GM18519 (cell line): Measurements from ENCODE around the gene BMI1.
"Not testable (repeated sequence)": the region's sequence is repeated elsewhere in the genome, so short reads cannot be mapped to it uniquely, and the experiment has no call there.

Source experiments
- ATAC-seq: cut with Tn5 transposase; IDR thresholded peaks from one replicate; pipeline ENCODE4 v1.9.1; 2021; ENCODE audit warnings: mild to moderate bottlenecking, moderate library complexity; ENCODE audit not compliant: unreplicated experiment, low FRiP score

BMI1 gene

DNA sequence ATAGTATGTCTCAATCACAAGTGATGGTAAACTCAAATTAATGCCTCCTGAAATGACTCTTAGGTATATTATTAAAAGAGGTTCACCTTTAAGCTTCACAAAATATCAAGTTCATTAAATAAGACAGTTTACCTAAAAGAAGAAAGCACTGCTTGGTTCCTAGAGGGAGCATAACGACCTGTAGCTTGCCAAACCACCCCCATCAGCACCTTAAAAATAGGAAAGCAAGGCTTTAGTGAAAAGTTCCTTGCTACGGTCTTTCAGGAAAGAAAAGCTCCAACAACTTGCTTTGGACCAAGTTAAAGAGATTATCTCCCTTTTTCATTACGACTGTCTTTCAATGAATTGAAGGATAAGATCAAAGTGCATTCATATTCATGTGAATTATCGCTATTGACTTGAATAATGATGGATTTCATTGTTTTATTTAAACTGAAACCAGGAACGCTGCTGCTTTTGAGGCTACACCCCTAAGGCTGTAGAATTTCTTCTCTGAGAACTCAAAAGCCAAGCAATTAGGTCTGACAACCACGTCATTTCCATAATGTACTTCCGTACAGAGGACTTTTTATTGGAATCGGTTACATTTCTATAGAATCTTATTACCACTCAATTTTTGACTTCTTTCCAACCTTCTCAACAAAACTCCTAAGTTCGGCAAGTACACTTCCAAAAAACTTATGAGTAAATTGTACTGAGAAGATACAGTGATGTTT is 17.4 kb downstream of the BMI1 start:
- no peak for ATAC-seq

GRCh38 chr10:22338931-22339330 is 18.0 kb downstream of the BMI1 start:
- no peak for ATAC-seq

- no peak for ATAC-seq
Measured at GRCh38 chr10:22339761-22340328, 18.9 kb downstream of the BMI1 start.

- no peak for ATAC-seq
Measured at GRCh38 chr10:22340329-22341189, 19.7 kb downstream of the BMI1 start.

DNA sequence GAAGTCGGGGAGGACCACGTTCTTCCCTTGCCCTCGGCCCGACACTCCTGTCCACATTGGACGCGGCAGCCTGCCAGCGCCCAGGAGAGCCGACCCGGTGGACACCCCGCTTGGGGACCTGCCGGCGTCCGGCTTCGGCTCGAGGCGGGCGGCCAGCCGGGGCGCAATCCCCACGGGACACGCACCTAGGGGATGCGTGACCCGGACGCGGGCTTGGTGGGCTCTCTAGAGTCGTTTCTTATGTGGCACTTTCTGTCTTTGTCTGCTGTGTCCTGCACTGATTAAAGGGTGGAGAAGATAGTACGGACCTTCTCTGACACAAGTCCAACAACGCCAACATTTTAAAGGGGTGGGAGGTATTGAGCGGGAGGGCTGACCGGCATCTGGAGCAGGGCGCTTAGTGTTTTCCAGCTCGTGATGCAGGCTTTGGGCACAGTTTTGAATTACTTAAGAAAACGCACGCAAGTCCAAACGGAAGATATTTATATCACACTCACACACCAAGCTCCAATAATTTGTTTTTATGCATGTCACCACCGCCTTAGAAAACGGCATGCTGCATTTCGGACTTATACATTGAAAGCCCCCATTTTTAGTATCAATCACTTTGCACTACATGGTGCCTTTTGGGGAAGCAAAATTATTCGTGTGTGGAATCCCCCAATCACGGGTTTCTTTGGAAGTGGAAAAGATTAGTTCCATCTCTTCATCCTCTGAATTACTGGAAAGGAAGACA is 20.5 kb downstream of the BMI1 start:
- no peak for ATAC-seq

GRCh38 chr10:22341926-22342196 is 21.0 kb downstream of the BMI1 start:
- ATAC-seq, result no peak

- ATAC-seq, result no peak
Measured at GRCh38 chr10:22342421-22342820, 21.5 kb downstream of the BMI1 start.

DNA sequence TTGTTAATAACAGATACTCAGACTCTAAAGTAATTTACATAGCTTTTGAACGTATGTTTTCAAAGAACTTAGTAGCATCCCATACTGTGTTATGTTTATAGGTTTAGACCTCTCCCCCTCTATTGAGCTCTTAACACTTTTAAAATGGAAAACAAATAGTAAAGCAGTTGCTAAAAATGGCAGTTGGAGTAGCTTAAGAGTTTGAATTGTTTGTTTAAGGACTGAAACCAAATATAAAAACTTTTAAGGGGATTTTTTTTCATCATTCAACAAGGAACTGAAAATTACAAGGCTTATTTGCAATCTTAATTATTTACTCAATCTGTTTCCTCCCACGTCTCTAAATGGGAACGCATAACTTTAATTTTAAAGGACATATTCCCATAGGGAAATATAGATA is 22.8 kb downstream of the BMI1 start:
- ATAC-seq, result no peak

DNA sequence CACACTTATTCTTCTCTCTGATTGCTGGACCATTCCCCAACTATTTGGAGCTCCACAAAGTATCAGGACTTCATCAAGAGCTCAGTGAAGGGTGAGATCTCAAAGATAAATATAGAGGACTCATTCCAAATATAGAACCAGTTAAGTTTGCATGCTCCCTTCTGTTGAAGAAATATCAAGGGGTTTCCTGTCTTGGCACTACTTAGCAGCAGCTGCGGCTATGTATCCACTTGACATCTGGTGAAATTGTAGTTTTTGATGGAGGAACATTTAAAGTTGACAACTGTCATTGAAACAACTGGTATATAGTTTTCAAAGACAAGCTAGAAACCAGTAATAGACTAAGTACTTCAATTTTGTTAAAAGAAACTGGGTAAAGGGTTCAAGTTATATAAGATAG is 23.4 kb downstream of the BMI1 start:
- ATAC-seq, result no peak

DNA sequence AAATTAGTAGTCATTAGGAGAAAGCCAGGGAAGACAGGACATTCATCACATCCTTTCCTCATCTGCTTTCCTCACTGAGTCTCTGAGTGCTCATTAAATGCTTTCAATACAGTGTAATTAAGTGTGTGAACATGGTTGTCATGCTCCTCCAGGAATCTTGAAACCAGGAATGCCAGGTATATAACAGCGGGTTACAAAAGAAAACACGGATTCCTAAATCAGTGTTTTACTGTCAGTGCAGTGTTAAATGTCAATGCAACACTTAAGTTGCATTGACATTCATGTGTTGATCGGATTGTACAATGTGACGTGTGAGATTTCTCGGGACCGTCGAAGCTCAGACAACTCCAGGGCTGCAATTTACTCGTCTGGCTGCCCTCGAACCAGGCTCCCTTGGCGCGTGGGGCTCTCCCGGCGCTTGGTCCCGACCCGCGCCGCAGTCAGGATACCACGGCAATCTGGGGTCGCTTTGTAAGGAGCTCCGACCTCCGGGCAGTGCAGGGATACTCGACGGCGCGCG is 23.9 kb downstream of the BMI1 start:
- no peak for ATAC-seq

GRCh38 chr10:22345301-22346095 is 24.6 kb downstream of the BMI1 start, which contains the start of gene SPAG6:
Gene SPAG6 (plus strand): TSS chr10:22345496. CDS start chr10:22345612, 116 bp downstream.
- no peak for ATAC-seq

GRCh38 chr10:22346096-22346661 is 25.3 kb downstream of the BMI1 start:
- ATAC-seq, result no peak

GRCh38 chr10:22349755-22350154 is 28.9 kb downstream of the BMI1 start:
- ATAC-seq, result no peak

DNA sequence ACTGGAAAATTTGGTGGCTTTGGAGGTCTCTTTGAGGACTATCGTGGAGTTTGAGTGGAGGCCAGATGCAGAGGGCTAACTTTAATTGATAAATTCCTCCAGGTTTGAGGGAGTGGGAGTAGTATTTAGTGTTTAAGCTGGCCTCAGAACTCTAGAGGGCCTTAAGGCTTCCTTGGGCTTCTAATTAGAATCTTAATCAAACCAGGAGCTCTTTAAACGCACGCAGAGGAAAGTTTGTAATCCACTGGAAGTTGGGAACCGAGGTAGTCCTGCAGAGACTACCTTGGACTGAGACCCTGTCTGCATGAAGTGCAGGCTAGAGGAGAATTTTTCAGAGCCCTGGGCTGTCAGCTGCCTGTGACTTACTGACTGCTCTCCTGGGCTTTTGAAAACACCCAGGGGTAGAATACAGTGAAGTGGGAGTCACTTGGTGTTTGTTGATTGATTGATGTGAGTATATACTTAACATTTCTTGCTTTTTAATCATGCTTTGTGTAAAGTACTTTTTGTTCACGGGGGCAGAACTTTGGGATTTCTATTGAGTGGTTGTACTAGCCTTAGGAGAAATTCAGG is 30.3 kb downstream of the BMI1 start:
- no peak for ATAC-seq

DNA sequence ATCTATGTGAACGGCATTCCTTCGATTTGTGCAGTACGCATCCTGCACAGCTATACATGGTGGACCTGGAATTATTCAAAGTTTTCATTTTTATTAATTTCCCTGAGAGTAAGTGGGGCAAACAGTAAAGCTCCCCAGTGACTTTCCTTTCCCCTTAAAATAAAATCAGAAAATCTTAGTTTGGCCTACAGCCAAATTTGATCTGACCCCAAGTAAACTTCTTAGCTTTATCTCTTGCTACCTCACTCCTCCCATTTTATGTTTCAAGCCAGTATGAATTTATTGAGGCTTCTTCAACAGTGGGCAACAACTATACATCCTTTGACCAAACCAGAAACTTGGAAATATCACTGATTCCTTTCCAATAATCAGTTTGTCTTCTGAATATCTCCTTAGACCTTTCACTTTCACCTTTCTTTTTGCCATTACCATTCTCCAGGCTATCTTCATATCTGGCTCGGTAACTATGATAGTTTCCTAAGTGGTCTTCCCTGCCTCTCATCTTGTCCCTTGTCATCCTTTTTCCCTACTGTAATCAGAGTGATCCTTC is 35.5 kb downstream of the BMI1 start:
- no peak for ATAC-seq

- ATAC-seq, result not testable (repeated sequence)
Measured at GRCh38 chr10:22357770-22358169, 36.9 kb downstream of the BMI1 start.

GRCh38 chr10:22363305-22363704 is 42.4 kb downstream of the BMI1 start:
- no peak for ATAC-seq

DNA sequence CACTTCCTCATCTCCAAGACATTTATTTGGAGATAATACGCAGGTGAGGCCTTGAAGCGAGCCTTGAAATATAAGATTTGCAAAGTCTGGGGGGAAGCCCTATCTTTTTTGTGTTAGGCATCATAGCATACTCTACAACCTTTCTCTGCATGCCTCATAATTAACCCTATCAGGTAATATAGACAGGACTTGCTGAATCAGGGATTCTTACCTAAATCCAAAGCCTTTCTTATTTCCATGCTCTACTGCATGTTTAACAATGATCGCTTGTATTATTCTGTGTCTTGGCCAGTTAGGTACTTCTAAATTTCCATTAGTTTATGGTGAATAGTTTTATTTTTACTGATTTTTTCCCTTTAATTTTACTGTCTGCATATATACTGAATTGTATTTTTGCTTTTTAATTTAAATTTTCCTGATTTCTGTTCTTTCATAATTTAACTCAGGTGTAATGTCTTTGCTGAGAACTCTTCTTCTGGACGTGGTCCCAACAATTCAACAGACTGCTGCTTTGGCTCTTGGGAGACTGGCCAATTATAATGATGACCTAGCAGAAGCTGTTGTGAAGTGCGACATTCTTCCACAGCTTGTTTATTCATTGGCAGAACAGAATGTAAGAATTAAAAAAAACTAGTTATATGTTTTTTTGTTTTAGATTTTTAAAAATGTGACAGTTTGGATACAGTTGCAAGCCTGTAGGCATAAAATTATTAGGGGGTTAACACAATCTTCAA is 43.7 kb downstream of the BMI1 start:
- no peak for ATAC-seq
